Neural crest cell (in vitro differentiated cells): ENCODE data around the gene AKT3. TPM values are rescaled to one million over a fixed set of nuclear protein-coding genes. Genes with fewer than 3 reads are reported as not detected.

Source experiments
- DNase-seq: peaks from one replicate; pipeline ENCODE4 v3.0.0; 2021; ENCODE audit warnings: low read depth, mixed read lengths, low spot score
- H3K27ac Mint-ChIP-seq: one replicate; pipeline ENCODE4 v1.8.0; 2021; ENCODE audit warnings: mild to moderate bottlenecking, mixed read lengths; ENCODE audit not compliant: unreplicated experiment
- H3K27me3 Mint-ChIP-seq: 2 replicates; pipeline ENCODE4 v1.8.0; 2021; ENCODE audit warnings: low read depth, mild to moderate bottlenecking, mixed read lengths
- H3K36me3 Mint-ChIP-seq: 2 replicates; pipeline ENCODE4 v1.8.0; 2021; ENCODE audit warnings: low read depth, mild to moderate bottlenecking, mixed read lengths
- H3K4me1 Mint-ChIP-seq: 2 replicates; pipeline ENCODE4 v1.8.0; 2021; ENCODE audit warnings: mixed read lengths
- H3K4me3 Mint-ChIP-seq: one replicate; pipeline ENCODE4 v1.8.0; 2021; ENCODE audit warnings: mild to moderate bottlenecking, mixed read lengths
- H3K9me3 Mint-ChIP-seq: 2 replicates; pipeline ENCODE4 v1.8.0; 2021; ENCODE audit warnings: mixed read lengths
- CTCF ChIP-seq: fragments of 200-600 bp; sonication (generic); conservative IDR thresholded peaks from 2 replicates; pipeline ENCODE4 v1.5.0; 2021; ENCODE audit warnings: antibody characterized with exemption, mild to moderate bottlenecking
- total RNA-seq: library from RNA; stranded (reverse); gene quantifications from 2 replicates; pipeline ENCODE4 v1.2.1, GENCODE V29; 2021

Gene AKT3
- total RNA-seq, 1 donor from 2014 or later, result 38.2 TPM

- Mint-ChIP-seq H3K27ac (no peak overlapping the region), H3K9me3 (no peaks in the 10 kb centered on the region), H3K36me3 (peaks cover 6% of the 10 kb centered on the region), H3K4me3 (no peak overlapping the region), H3K27me3 (peaks cover 2% of the 10 kb centered on the region), H3K4me1 (peaks cover 63% of the 10 kb centered on the region)
- no peak for TF ChIP-seq CTCF
- DNase-seq, result no peak
Observed at GRCh38 chr1:243471754-243472745, 378.0 kb downstream of the AKT3 start.

DNA sequence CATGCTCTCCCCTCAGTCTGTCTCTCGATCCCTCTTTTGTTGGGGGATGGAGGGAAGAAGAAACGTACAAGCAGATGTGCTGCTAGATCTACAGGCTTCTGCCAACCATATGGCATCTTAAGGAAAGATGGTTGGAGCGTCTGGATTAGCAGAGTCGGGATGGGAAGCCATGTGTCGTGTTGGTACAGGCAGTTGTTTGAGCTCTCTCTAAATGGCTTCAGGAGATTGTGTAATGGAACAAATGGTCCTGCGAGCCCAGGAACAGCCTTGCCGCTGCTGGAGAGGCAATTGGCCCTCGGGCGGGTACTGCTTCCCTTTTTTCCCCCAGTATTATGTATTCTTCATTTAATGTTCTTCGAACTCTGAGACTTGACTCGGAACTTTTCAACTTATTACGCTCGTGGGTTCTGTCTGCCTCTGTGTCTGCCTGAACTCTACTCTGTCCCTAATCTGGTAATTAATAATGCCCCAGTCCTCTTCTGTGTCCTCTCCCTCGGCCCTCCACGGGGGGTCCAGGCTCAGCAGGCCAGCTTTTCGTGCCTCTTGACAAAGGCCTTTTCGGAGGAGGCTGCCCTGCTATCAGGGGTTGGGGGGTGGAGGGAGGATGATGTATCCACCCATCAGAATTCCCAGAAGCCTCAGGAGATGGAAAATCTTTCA, 378.9 kb downstream of the AKT3 start:
- peaks cover 3% of the 10 kb centered on the region for H3K36me3 Mint-ChIP-seq
- H3K27me3 Mint-ChIP-seq, result peaks cover 2% of the 10 kb centered on the region
- no peak for DNase-seq
- H3K9me3 Mint-ChIP-seq, result no peaks in the 10 kb centered on the region
- peak overlapping the region; percentile 45 for H3K27ac Mint-ChIP-seq
- H3K4me1 Mint-ChIP-seq, result peaks cover 55% of the 10 kb centered on the region
- TF ChIP-seq CTCF, result no peak
- peak overlapping the region; percentile 56 for H3K4me3 Mint-ChIP-seq

- H3K27me3 Mint-ChIP-seq, result peaks cover 2% of the 10 kb centered on the region
- no peak for DNase-seq
- H3K36me3 Mint-ChIP-seq, result peaks cover 3% of the 10 kb centered on the region
- H3K4me1 Mint-ChIP-seq, result peaks cover 49% of the 10 kb centered on the region
- TF ChIP-seq CTCF, result no peak
- H3K9me3 Mint-ChIP-seq, result no peaks in the 10 kb centered on the region
- H3K4me3 Mint-ChIP-seq, result peak overlapping the region; percentile 56
- peak overlapping the region; percentile 45 for H3K27ac Mint-ChIP-seq
Observed at GRCh38 chr1:243470502-243470901, 379.5 kb downstream of the AKT3 start.

DNA sequence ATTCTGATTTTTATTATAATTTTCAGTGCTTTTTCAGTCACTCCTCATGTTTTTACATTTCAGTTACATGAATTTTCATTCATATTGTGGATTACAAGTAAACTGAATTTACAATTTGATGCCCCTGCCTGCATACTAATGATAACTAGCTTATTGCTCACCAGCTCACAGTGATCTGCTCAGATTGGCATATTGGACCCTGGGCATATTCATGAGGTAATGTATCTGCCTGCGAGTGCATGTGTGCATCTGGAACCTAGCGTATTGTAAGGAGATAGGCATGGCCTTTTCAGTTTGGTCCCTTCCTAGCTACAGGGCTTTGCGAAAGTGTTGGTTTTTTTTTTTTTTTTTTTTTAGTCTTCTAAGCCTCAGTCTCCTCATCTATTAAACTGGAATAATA, 380.5 kb downstream of the AKT3 start:
- H3K27me3 Mint-ChIP-seq, result peaks cover 2% of the 10 kb centered on the region
- no peak overlapping the region for H3K27ac Mint-ChIP-seq

GRCh38 chr1:243465738-243466137, 384.3 kb downstream of the AKT3 start:
- Mint-ChIP-seq H3K4me3 (no peak overlapping the region), H3K27me3 (no peaks in the 10 kb centered on the region), H3K4me1 (peaks cover 12% of the 10 kb centered on the region), H3K36me3 (no peaks in the 10 kb centered on the region), H3K27ac (no peak overlapping the region), H3K9me3 (no peaks in the 10 kb centered on the region)
- no peak for TF ChIP-seq CTCF
- DNase-seq, result no peak

More for the DNA sequence above, 380.5 kb downstream of the AKT3 start:
- DNase-seq, result no peak
- Mint-ChIP-seq H3K4me3 (no peak overlapping the region), H3K4me1 (peaks cover 44% of the 10 kb centered on the region), H3K9me3 (no peaks in the 10 kb centered on the region), H3K36me3 (peaks cover 3% of the 10 kb centered on the region)
- TF ChIP-seq CTCF, result no peak
